GM13976 (cell line): ENCODE results near the gene STRA6.

Experiments
- DNase-seq: peaks from one replicate; pipeline ENCODE4 v3.0.0; 2012; ENCODE audit warnings: low spot score
- CTCF ChIP-seq: IDR thresholded peaks from 2 replicates; pipeline ENCODE4 v1.5.1; 2012; ENCODE audit warnings: borderline replicate concordance, mild to moderate bottlenecking; ENCODE audit not compliant: insufficient read depth; ENCODE audit errors: extremely low read depth, missing control alignments, control extremely low read depth
- in situ Hi-C: fragments of 300-500 bp; cut with MboI; formaldehyde crosslinking; loops from one replicate; pipeline ENCODE4 v1.12.0; 2022; ENCODE audit warnings: low sequenced_read_pairs, mixed read lengths, inconsistent platforms; ENCODE audit not compliant: unreplicated experiment

Gene STRA6

GRCh38 chr15:74173380-74174218 lies 29.0 kb downstream of the STRA6 start, which contains the start of gene ISLR:
Gene ISLR, plus strand, starts transcription at chr15:74173710. Its CDS starts 1,149 bp downstream, at chr15:74174859.
- in situ Hi-C loops, result no loop called here
- TF ChIP-seq CTCF, result no peak
- DNase-seq, result no peak

GRCh38 chr15:74172701-74173379 lies 29.7 kb downstream of the STRA6 start:
- DNase-seq, result no peak
- TF ChIP-seq CTCF, result no peak
- in situ Hi-C loops, result no loop called here

GRCh38 chr15:74171965-74172541 lies 30.5 kb downstream of the STRA6 start:
- TF ChIP-seq CTCF, result no peak
- in situ Hi-C loops, result no loop called here
- no peak for DNase-seq

GRCh38 chr15:74170875-74171578 lies 31.6 kb downstream of the STRA6 start:
- TF ChIP-seq CTCF, result no peak
- DNase-seq, result peak; percentile 19
- in situ Hi-C loops, result no loop called here

GRCh38 chr15:74170071-74170844 lies 32.3 kb downstream of the STRA6 start:
- no peak for TF ChIP-seq CTCF
- no peak for DNase-seq
- in situ Hi-C loops, result no loop called here
